ENCODE measurements around the gene CTSL. TPM values are rescaled to one million over a fixed set of nuclear protein-coding genes. Genes with fewer than 3 reads are reported as not detected.

The CTSL gene
- total and polyA plus RNA-seq, 2 experiments from 2014 or later, result 34.5 to 35.3 TPM

DNA sequence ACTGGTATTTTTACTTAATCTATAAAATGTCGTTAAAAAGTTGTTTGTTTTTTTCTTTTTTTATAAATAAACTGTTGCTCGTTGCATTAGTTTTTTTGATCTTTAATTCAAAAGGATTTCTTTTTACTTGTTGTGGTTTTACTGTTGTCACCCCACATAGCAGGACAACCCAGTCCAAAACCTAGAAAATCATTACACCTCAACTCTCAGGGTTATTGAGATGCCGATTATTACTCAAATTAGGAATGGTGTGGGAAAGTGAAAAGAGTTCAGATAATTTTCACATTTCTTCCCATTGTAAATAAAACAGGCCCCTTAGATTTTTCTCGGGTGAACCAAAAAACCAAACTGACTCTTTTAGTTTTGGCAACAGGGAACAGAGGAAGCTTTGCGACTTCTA lies 17.4 kb upstream of the CTSL start:
- no peaks in the 10 kb centered on the region; the same call in 2 of the 3 replicates for H3K4me1 Mint-ChIP-seq
- H2AFZ ChIP-seq, result no peak overlapping the region

More for the DNA sequence above, 17.4 kb upstream of the CTSL start:
- peaks cover 8% of the 10 kb centered on the region for H3K27me3 Mint-ChIP-seq (ENCODE audit: insufficient read depth, low read depth, poor library complexity)
- DNase-seq (ENCODE audit: low spot score), result no peak
- H3K9me3 Mint-ChIP-seq, result no peaks in the 10 kb centered on the region
- Histone ChIP-seq H3K4me2 (no peak overlapping the region), H4K20me1 (replicated peaks; ENCODE audit: insufficient read depth) (no peaks in the 10 kb centered on the region; the same call in 1 of the 2 replicates), H3K4me1 (ENCODE audit: insufficient read depth) (no peaks in the 10 kb centered on the region), H3K79me2 (replicated peaks; ENCODE audit: insufficient read depth) (no peaks in the 10 kb centered on the region), H3F3A (replicated peaks; ENCODE audit: low read depth) (peaks cover 4% of the 10 kb centered on the region), H3K4me3 (no peak overlapping the region), H3K9me2 (ENCODE audit: insufficient read depth) (no peaks in the 10 kb centered on the region), H3K27me3 (ENCODE audit: insufficient read depth) (no peaks in the 10 kb centered on the region), H3K27ac (ENCODE audit: low read depth) (no peak overlapping the region), H3K36me3 (ENCODE audit: insufficient read depth) (peaks cover 21% of the 10 kb centered on the region)
- H3K36me3 Mint-ChIP-seq (ENCODE audit: low read depth), result peaks cover 43% of the 10 kb centered on the region
- no peak overlapping the region for H3K4me3 Mint-ChIP-seq
- no peak overlapping the region for H3K27ac Mint-ChIP-seq
- no peak for ATAC-seq
- TF ChIP-seq, protein P1, sequence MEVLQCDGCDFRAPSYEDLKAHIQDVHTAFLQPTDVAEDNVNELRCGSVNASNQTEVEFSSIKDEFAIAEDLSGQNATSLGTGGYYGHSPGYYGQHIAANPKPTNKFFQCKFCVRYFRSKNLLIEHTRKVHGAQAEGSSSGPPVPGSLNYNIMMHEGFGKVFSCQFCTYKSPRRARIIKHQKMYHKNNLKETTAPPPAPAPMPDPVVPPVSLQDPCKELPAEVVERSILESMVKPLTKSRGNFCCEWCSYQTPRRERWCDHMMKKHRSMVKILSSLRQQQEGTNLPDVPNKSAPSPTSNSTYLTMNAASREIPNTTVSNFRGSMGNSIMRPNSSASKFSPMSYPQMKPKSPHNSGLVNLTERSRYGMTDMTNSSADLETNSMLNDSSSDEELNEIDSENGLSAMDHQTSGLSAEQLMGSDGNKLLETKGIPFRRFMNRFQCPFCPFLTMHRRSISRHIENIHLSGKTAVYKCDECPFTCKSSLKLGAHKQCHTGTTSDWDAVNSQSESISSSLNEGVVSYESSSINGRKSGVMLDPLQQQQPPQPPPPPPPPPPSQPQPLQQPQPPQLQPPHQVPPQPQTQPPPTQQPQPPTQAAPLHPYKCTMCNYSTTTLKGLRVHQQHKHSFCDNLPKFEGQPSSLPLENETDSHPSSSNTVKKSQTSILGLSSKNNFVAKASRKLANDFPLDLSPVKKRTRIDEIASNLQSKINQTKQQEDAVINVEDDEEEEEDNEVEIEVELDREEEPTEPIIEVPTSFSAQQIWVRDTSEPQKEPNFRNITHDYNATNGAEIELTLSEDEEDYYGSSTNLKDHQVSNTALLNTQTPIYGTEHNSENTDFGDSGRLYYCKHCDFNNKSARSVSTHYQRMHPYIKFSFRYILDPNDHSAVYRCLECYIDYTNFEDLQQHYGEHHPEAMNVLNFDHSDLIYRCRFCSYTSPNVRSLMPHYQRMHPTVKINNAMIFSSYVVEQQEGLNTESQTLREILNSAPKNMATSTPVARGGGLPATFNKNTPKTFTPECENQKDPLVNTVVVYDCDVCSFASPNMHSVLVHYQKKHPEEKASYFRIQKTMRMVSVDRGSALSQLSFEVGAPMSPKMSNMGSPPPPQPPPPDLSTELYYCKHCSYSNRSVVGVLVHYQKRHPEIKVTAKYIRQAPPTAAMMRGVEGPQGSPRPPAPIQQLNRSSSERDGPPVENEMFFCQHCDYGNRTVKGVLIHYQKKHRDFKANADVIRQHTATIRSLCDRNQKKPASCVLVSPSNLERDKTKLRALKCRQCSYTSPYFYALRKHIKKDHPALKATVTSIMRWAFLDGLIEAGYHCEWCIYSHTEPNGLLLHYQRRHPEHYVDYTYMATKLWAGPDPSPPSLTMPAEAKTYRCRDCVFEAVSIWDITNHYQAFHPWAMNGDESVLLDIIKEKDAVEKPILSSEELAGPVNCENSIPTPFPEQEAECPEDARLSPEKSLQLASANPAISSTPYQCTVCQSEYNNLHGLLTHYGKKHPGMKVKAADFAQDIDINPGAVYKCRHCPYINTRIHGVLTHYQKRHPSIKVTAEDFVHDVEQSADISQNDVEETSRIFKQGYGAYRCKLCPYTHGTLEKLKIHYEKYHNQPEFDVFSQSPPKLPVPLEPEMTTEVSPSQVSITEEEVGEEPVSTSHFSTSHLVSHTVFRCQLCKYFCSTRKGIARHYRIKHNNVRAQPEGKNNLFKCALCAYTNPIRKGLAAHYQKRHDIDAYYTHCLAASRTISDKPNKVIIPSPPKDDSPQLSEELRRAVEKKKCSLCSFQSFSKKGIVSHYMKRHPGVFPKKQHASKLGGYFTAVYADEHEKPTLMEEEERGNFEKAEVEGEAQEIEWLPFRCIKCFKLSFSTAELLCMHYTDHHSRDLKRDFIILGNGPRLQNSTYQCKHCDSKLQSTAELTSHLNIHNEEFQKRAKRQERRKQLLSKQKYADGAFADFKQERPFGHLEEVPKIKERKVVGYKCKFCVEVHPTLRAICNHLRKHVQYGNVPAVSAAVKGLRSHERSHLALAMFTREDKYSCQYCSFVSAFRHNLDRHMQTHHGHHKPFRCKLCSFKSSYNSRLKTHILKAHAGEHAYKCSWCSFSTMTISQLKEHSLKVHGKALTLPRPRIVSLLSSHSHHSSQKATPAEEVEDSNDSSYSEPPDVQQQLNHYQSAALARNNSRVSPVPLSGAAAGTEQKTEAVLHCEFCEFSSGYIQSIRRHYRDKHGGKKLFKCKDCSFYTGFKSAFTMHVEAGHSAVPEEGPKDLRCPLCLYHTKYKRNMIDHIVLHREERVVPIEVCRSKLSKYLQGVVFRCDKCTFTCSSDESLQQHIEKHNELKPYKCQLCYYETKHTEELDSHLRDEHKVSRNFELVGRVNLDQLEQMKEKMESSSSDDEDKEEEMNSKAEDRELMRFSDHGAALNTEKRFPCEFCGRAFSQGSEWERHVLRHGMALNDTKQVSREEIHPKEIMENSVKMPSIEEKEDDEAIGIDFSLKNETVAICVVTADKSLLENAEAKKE (CRISPR knock-in tag; IDR thresholded peaks at IDR 0.05), result no peak
- no peak for TF ChIP-seq ZNF331 (CRISPR knock-in tag; IDR thresholded peaks at IDR 0.05; ENCODE audit: low read depth)
- TF ChIP-seq ZNF114 (CRISPR knock-in tag; IDR thresholded peaks at IDR 0.05), result no peak
- TF ChIP-seq STAT1 (IDR thresholded peaks at IDR 0.05; ENCODE audit: unreplicated experiment), result no peak
- no peak for TF ChIP-seq EZH2phosphoT487 (IDR thresholded peaks at IDR 0.05; ENCODE audit: unreplicated experiment)
- TF ChIP-seq, protein P2, sequence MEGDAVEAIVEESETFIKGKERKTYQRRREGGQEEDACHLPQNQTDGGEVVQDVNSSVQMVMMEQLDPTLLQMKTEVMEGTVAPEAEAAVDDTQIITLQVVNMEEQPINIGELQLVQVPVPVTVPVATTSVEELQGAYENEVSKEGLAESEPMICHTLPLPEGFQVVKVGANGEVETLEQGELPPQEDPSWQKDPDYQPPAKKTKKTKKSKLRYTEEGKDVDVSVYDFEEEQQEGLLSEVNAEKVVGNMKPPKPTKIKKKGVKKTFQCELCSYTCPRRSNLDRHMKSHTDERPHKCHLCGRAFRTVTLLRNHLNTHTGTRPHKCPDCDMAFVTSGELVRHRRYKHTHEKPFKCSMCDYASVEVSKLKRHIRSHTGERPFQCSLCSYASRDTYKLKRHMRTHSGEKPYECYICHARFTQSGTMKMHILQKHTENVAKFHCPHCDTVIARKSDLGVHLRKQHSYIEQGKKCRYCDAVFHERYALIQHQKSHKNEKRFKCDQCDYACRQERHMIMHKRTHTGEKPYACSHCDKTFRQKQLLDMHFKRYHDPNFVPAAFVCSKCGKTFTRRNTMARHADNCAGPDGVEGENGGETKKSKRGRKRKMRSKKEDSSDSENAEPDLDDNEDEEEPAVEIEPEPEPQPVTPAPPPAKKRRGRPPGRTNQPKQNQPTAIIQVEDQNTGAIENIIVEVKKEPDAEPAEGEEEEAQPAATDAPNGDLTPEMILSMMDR (conservative IDR thresholded peaks at IDR 0.05; ENCODE audit: low read depth in 2 of 2), result no peak
- TF ChIP-seq EZH2 (IDR thresholded peaks at IDR 0.05; ENCODE audit: low read depth, unreplicated experiment), result no peak
- TF ChIP-seq, protein P3, sequence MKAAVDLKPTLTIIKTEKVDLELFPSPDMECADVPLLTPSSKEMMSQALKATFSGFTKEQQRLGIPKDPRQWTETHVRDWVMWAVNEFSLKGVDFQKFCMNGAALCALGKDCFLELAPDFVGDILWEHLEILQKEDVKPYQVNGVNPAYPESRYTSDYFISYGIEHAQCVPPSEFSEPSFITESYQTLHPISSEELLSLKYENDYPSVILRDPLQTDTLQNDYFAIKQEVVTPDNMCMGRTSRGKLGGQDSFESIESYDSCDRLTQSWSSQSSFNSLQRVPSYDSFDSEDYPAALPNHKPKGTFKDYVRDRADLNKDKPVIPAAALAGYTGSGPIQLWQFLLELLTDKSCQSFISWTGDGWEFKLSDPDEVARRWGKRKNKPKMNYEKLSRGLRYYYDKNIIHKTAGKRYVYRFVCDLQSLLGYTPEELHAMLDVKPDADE (IDR thresholded peaks at IDR 0.05), result no peak
- TF ChIP-seq NANOG (IDR thresholded peaks at IDR 0.05; ENCODE audit: borderline replicate concordance), result no peak
- TF ChIP-seq JUNB (IDR thresholded peaks at IDR 0.05; ENCODE audit: unreplicated experiment), result no peak
- TF ChIP-seq, protein P4, sequence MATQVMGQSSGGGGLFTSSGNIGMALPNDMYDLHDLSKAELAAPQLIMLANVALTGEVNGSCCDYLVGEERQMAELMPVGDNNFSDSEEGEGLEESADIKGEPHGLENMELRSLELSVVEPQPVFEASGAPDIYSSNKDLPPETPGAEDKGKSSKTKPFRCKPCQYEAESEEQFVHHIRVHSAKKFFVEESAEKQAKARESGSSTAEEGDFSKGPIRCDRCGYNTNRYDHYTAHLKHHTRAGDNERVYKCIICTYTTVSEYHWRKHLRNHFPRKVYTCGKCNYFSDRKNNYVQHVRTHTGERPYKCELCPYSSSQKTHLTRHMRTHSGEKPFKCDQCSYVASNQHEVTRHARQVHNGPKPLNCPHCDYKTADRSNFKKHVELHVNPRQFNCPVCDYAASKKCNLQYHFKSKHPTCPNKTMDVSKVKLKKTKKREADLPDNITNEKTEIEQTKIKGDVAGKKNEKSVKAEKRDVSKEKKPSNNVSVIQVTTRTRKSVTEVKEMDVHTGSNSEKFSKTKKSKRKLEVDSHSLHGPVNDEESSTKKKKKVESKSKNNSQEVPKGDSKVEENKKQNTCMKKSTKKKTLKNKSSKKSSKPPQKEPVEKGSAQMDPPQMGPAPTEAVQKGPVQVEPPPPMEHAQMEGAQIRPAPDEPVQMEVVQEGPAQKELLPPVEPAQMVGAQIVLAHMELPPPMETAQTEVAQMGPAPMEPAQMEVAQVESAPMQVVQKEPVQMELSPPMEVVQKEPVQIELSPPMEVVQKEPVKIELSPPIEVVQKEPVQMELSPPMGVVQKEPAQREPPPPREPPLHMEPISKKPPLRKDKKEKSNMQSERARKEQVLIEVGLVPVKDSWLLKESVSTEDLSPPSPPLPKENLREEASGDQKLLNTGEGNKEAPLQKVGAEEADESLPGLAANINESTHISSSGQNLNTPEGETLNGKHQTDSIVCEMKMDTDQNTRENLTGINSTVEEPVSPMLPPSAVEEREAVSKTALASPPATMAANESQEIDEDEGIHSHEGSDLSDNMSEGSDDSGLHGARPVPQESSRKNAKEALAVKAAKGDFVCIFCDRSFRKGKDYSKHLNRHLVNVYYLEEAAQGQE (IDR thresholded peaks at IDR 0.05; ENCODE audit: unreplicated experiment), result no peak
